OCI-LY7 (cell line): ENCODE measurements around the gene CSPG4.
"Not testable (repeated sequence)": the region's sequence is repeated elsewhere in the genome, so short reads cannot be mapped to it uniquely, and the experiment has no call there.

Experiments
- CTCF ChIP-seq: fragments of 200-600 bp; sonication (generic); conservative IDR thresholded peaks from 2 replicates; pipeline ENCODE4 v1.5.1; 2014; ENCODE audit warnings: mild to moderate bottlenecking, antibody characterized with exemption, low read length, moderate library complexity, mixed read lengths
- EZH2phosphoT487 ChIP-seq: fragments of 200-600 bp; sonication (generic); IDR thresholded peaks from 2 replicates; pipeline ENCODE4 v1.6.1; 2018; ENCODE audit warnings: low read depth, borderline replicate concordance, mild to moderate bottlenecking, mixed run types, antibody characterized with exemption, low read length, moderate library complexity, mixed read lengths

GRCh38 chr15:75699961-75700874, 12.4 kb downstream of the CSPG4 start:
- TF ChIP-seq CTCF, EZH2phosphoT487: not testable (repeated sequence)
